Right lung (tissue), 5 donors: ENCODE results near the gene PBRM1. TPM values are rescaled to one million over a fixed set of nuclear protein-coding genes. Genes with fewer than 3 reads are reported as not detected.
"Not testable (repeated sequence)": the region's sequence is repeated elsewhere in the genome, so short reads cannot be mapped to it uniquely, and the experiment has no call there.

Experiments
- DNase-seq, 2 donors: peaks; one replicate each; pipeline ENCODE4 v3.0.0-alpha.2; 2013
- polyA plus RNA-seq, 5 donors: library from polyadenylated mRNA; unstranded; fragments of 120-200 nt; gene quantifications; one replicate each; pipeline versions ENCODE4 v1.2.1 to v1.2.3, GENCODE V29; 2013; ENCODE audit warnings: inconsistent platforms in 1 of 5, low replicate concordance in 1 of 5; ENCODE audit not compliant: insufficient read length in 5 of 5, insufficient read depth in 1 of 5

Gene PBRM1
- polyA plus RNA-seq, 5 donors, result 42.9 to 78.6 (median 65.2) TPM

- DNase-seq, result not testable (repeated sequence)
Observed at GRCh38 chr3:52526671-52527038, 159.1 kb downstream of the PBRM1 start.

DNA sequence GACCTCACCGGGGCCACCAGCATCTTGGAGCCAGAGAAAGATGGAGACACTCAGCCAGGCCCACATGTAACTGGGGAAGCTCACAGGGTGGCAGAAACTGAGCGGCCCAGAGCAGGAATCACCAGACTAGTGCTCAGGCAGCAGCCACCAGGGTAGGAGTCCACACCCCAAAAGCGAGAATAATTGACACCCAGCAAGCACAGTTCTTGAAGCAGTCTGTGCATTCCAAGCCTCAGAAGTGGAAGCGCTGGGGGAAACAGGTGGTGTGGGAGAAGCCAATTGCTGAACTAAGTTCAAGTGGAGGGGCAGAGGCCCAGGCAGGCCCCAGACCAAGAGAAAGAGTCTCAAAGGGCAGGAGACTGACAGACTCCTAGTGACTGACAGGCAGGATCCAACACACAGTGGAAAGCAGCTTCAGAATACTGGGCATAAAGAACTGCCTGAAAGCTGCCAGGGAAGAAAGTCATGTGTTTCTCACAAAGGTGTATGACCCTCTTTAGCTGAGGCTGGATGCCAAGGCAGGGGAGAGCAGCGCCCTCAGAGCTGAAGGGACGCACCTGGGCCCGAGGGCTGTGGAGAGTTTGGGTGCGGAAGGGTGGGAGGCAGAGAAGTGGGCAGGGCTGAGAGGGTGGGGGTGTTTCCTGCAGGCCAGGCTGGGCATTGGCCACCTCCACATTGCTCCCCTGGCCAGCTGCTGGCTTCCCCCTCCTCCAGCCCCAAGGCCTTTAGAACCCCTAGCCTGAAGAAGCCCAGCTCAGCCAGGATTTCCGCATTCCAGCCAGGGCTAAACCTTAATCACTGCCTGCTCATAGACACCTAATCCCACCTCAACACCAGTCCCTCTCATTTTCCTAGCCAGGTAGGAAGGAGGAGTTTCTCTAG lies 159.8 kb downstream of the PBRM1 start:
- DNase-seq, result peak; percentile 56 to 59

- peak; percentile 67 to 76 for DNase-seq
Observed at GRCh38 chr3:52524752-52525679, 160.7 kb downstream of the PBRM1 start.

DNA sequence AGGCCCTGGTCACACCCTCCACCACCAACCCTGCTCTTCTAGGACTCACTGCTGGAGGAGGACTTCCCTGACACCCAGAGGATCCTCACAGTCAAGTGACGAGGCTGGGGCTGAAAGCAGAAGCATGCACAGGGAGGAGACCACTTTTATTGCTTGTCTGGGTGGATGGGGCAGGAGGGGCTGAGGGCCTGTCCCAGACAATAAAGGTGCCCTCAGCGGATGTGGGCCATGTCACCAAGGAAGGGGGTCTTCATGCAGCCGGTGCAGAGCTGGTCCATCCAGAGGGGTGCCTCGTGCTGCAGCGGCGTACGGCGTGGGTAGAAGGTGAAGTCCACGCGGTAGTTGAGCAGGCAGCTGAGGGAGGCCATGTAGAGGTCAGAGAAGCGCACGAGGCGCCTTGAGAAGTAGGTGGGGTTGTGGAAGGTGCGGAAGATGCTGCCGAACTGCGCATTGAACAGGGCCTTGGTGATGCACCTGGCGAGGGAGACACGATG lies 161.4 kb downstream of the PBRM1 start:
- no peak for DNase-seq

DNA sequence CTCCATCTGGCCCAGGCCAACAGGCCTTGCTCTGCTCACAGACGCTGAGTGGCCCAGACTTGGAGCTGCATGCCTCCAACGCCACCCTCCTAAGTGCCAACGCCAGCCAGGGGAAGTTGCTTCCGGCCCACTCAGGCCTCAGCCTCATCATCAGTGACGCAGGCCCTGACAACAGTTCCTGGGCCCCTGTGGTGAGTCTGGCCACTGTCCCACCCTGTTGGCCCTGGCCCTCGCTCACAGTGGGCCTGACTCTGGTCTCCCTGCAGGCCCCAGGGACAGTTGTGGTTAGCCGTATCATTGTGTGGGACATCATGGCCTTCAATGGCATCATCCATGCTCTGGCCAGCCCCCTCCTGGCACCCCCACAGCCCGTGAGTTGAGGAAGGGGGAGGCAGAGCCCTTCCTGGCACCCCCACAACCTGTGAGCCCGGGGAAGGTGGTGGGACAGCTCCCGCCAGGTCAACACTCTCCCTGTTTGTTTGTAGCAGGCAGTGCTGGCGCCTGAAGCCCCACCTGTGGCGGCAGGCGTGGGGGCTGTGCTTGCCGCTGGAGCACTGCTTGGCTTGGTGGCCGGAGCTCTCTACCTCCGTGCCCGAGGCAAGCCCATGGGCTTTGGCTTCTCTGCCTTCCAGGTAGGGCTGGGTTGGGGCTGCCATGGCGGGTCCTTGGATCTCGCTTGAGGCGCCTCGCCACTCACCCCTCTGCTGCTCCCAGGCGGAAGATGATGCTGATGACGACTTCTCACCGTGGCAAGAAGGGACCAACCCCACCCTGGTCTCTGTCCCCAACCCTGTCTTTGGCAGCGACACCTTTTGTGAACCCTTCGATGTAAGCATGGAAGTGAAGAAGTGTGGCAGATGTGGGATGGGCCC lies 162.1 kb downstream of the PBRM1 start:
- DNase-seq, result no peak

DNA sequence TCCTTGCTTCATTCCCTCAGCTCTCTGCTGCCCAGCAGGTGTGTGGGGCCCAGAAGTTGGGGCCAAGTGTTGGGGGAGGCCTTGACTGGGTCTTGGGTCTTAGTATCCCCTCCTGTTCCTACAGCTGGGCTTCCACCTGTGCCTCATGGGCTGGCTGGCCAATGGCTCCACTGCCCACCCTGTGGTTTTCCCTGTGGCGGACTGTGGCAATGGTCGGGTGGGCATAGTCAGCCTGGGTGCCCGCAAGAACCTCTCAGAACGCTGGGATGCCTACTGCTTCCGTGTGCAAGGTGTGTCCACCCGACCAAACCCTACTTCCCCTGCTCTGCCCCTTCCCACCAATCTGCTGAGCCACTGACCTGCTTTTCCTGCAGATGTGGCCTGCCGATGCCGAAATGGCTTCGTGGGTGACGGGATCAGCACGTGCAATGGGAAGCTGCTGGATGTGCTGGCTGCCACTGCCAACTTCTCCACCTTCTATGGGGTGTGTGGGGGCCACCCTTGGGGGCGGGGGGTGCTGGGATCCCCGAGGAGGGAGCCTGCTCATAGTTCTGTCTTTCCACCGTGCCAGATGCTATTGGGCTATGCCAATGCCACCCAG lies 163.0 kb downstream of the PBRM1 start:
- DNase-seq, result no peak

DNA sequence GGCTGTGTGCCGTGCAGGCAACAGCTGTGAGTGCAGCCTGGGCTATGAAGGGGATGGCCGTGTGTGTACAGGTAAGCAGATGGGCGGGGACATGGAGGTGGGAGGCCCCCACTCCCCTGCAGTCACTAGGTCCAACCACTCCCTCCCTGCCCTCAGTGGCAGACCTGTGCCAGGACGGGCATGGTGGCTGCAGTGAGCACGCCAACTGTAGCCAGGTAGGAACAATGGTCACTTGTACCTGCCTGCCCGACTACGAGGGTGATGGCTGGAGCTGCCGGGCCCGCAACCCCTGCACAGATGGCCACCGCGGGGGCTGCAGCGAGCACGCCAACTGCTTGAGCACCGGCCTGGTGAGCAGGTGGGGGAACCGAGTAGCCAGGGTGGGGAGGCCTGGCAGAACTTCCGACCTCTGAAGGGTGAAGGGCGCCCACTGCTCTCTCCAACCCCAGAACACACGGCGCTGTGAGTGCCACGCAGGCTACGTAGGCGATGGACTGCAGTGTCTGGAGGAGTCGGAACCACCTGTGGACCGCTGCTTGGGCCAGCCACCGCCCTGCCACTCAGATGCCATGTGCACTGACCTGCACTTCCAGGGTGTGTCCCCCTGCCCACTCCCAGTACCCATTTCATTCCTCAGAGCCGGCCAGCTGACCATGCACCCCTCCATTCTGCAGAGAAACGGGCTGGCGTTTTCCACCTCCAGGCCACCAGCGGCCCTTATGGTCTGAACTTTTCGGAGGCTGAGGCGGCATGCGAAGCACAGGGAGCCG lies 163.6 kb downstream of the PBRM1 start:
- no peak for DNase-seq

DNA sequence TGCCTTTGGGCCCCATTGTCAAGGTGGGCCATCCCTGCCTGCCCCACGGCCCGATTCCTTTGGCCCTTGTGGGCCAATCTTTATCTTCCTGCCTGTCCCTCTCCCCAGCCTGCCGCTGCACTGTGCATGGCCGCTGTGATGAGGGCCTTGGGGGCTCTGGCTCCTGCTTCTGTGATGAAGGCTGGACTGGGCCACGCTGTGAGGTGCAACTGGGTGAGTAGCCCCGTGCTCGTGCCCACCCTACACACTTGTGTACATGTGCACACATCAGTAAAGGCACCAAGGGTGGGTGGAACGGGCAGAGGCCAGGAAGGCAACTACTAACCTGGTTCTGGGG lies 164.3 kb downstream of the PBRM1 start:
- DNase-seq, result no peak

DNA sequence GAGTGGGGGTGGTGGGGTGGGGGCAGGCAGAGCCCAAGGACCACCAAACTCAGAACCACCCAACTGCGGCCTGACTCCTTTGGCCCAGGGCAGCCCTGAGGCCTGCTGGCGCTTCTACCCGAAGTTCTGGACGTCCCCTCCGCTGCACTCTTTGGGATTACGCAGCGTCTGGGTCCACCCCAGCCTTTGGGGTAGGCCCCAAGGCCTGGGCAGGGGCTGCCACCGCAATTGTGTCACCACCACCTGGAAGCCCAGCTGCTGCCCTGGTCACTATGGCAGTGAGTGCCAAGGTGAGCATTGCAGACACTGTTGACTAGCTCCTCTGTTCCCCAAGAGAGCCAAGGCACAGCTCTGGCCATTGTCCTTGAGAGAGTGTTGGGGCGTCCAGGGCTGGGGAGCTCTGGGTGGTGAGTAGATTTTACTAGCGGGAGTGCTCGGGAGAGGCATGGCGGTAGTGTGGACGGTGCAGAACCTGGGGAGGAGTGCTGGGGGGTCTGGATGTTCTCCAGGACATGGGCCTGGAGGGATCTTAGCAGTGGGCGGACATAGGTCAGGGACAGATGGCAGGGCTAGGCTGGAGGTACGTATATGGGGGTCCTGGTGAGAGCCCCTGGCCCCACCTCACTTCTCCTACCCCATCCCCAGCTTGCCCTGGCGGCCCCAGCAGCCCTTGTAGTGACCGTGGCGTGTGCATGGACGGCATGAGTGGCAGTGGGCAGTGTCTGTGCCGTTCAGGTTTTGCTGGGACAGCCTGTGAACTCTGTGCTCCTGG lies 164.8 kb downstream of the PBRM1 start:
- no peak for DNase-seq

DNA sequence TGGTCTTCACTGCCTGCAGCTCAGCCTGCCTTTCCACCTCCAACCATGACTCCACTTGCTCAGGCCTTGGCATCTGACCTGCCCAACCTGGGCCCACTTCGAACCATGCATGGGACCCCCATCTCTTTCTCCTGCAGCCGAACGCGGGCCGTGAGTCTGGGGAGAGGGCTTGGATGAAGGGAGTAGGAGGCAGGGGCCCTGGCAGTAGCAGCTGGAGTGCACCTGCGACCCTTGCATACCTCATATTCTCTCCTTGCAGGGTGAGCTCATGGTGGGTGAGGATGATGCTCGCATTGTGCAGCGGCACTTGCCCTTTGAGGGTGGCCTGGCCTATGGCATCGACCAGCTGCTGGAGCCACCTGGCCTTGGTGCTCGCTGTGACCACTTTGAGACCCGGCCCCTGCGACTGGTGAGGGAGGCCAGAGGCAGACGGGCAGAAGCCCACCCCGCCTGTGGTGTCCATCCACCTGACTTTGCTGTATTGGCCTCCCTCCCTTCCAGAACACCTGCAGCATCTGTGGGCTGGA lies 165.5 kb downstream of the PBRM1 start:
- DNase-seq, result no peak

GRCh38 chr3:52519445-52520140 lies 166.1 kb downstream of the PBRM1 start:
- no peak for DNase-seq

- no peak for DNase-seq
Observed at GRCh38 chr3:52518723-52519444, 166.8 kb downstream of the PBRM1 start.

DNA sequence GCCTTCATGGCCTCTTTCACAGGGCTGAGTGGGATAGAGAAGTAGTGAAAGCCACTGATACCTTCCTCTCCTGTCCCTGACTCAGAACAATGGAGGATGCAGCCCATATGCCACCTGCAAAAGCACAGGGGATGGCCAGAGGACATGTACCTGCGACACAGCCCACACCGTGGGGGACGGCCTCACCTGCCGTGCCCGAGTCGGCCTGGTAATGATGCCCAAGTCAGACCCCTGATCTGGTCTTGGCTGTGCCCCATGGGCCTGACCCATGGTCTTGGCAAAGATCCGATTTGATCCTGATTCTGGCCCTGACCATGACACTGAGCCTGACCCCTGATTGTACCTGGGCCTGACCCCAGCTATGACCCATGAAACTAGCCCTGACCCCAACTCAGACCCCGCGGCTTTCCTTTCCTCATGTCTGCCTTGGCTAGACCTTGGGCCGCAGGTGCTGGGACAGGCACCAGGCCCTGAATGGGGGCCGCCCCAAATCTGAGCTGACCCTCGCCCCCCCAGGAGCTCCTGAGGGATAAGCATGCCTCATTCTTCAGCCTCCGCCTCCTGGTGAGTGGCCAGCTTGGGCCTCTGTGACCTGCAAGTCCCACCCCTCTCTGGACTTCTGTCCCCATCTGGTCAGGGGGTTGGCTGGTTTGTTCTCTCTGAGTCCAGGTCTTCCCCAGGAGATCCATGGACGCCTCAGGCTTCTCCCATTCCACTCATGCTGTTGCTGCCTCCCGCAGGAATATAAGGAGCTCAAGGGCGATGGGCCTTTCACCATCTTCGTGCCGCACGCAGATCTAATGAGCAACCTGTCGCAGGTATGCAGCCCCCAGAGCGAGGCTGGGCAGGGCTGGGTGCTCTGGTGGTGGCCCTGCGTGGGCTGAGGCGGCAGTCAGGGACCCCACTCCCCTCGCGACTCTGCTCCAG lies 167.7 kb downstream of the PBRM1 start:
- no peak for DNase-seq

DNA sequence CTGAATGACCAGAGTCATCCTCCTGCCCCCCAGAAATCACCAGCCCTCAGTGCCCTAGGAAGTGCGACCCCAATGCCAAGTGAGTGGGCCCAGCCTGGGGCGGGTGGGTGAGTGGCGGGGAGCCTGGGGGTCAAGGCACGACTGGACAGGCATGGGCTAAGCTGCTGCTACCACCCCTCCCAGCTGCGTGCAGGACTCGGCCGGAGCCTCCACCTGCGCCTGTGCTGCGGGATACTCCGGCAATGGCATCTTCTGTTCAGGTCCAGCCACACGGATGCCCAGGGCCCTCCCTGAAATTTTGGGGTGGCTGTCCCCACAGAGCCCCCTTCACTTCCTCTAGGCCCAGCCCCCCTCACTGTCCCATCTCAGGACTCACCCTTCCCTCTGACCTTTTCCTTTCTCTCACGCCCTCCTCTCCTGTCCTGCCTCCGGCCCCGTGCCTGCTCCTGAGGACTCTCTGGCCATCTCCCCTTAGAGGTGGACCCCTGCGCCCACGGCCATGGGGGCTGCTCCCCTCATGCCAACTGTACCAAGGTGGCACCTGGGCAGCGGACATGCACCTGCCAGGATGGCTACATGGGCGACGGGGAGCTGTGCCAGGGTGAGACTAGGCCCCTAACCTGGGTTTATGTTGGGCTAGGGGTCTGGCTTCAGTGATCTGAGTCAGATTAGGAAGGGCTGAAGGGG lies 169.1 kb downstream of the PBRM1 start:
- no peak for DNase-seq

DNA sequence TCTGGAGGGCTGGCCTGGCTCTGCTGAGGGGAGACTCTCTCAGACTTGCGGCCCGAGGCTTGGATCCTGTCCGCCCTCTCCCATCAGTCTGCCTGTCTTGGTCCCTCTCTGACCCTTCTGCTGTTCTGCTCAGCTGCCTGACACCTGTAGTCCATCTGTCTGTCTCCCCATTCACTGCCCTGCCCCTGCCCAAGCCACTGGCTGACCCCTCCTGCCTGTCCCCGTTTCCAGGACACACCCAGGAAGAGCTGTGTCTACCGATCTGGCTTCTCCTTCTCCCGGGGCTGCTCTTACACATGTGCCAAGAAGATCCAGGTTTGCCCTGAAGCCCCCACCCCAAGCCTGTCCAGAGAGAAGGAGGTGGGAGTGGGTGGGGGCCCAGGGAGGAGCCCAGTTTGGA lies 170.5 kb downstream of the PBRM1 start:
- no peak for DNase-seq

- no peak for DNase-seq
Observed at GRCh38 chr3:52514576-52514975, 171.1 kb downstream of the PBRM1 start.
